ENCODE results near the gene PRKCH.

The PRKCH gene

DNA sequence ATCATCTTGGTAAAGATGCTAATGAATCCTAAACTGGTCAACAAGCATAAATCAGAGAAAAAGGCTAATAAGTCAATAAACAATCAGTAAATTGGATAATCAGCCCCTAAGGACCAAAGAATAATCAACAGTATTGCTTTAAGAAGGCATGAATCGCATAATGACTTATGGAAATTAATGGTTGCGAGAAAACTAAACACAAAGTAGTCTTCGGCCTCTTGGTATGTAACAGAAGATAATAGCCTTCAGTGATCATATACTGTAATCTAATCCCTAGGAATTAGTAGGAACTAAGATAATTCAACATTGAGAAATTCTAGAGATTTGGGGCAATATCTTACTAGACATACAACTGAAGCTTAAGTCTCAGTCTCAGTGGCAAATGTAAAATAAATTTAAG is 122.1 kb downstream of the PRKCH start:
- peaks cover 4 to 6% of the 10 kb centered on the region in 2 donors for H3K4me1 ChIP-seq (ENCODE audit: control insufficient read depth in 2 of 2, insufficient read depth in 1 of 2, low read depth in 1 of 2, low read length in 2 of 2)
- no peak overlapping the region for H2BK5ac ChIP-seq (ENCODE audit: low read length)
- no peak overlapping the region for H3K4me2 ChIP-seq (ENCODE audit: insufficient read depth, low read length, poor library complexity, severe bottlenecking)
- H2BK12ac ChIP-seq (ENCODE audit: low read length) = no peak overlapping the region
- H2AK5ac ChIP-seq (ENCODE audit: low read depth, low read length) = no peak overlapping the region
- H4K91ac ChIP-seq (ENCODE audit: low read depth, low read length, poor library complexity) = no peak overlapping the region
- no peak overlapping the region for H2BK120ac ChIP-seq (ENCODE audit: low read depth, low read length)
- no peaks in the 10 kb centered on the region for H3K79me1 ChIP-seq (ENCODE audit: low read depth, low read length)
- no peak overlapping the region for H3K4ac ChIP-seq (ENCODE audit: low read length)
- no peak overlapping the region for H3K18ac ChIP-seq (ENCODE audit: low read length)
- DNase-seq (ENCODE audit: low spot score) = no peak
- H3K4me3 ChIP-seq (ENCODE audit: low read length in 2 of 2) = no peak overlapping the region
- H3K23ac ChIP-seq (ENCODE audit: low read depth, low read length, poor library complexity) = no peak overlapping the region
- no peaks in the 10 kb centered on the region for H3K36me3 ChIP-seq (replicated peaks in 1 of 2; ENCODE audit: control insufficient read depth in 2 of 2, insufficient read depth in 2 of 2, low read length in 2 of 2)
- H3K27me3 ChIP-seq (ENCODE audit: control insufficient read depth in 3 of 3, insufficient read depth in 3 of 3, low read depth in 1 of 3, low read length in 3 of 3) = peaks cover 0 to 27% (median 0%) of the 10 kb centered on the region in 3 experiments
- H4K8ac ChIP-seq (ENCODE audit: low read depth, low read length) = no peak overlapping the region
- no peaks in the 10 kb centered on the region for H3K9me3 ChIP-seq (replicated peaks in 1 of 2; ENCODE audit: control insufficient read depth in 2 of 2, insufficient read depth in 1 of 2, low read depth in 1 of 2, low read length in 2 of 2)
- H2AFZ ChIP-seq (ENCODE audit: low read length) = no peak overlapping the region
- no peak overlapping the region for H3K14ac ChIP-seq (ENCODE audit: low read length)
- no peak overlapping the region for H3K9ac ChIP-seq (ENCODE audit: low read depth, low read length, poor library complexity)
- H3K27ac ChIP-seq (replicated peaks; ENCODE audit: low read length) = no peak overlapping the region
- WGBS, 2 donors (ENCODE audit: extremely low coverage in 2 of 2, insufficient read length in 2 of 2, insufficient replicate concordance in 1 of 2) = no CpG with 5 or more reads among the region's 3 CpGs
- no peak overlapping the region for H2BK15ac ChIP-seq (ENCODE audit: low read length)

DNA sequence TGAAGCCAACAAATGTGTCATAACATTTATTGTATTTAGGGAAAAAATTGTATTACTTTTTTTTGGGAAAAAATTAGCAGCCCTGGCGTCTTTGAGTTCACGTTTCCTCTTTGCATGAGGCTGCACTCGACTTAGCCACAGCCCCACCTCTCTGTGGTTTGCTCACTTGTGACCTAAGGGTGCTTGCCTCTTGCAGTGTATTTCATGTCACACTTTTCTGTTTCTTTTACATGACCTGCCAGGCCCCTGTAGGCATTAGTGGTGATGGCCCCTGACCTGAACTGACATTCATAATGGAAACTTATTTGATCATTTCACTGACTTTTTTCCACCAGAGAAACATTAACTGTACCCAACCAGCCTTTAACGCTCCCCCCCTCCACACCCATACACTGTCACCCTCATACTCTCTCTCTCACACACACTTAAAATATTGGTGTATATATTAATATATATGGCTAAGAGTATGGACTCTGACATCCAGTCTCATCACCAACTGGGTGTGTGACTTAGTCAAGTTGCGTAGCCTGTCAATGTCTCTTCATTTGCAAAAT is 122.9 kb downstream of the PRKCH start:
- no peak overlapping the region for H3K4ac ChIP-seq (ENCODE audit: low read length)
- no peak overlapping the region for H3K18ac ChIP-seq (ENCODE audit: low read length)
- H4K91ac ChIP-seq (ENCODE audit: low read depth, low read length, poor library complexity) = no peak overlapping the region
- H3K9me3 ChIP-seq (replicated peaks in 1 of 2; ENCODE audit: control insufficient read depth in 2 of 2, insufficient read depth in 1 of 2, low read depth in 1 of 2, low read length in 2 of 2) = no peaks in the 10 kb centered on the region
- H3K4me1 ChIP-seq (ENCODE audit: control insufficient read depth in 2 of 2, insufficient read depth in 1 of 2, low read depth in 1 of 2, low read length in 2 of 2) = peaks cover under 1 to 3% of the 10 kb centered on the region in 2 donors
- H3K27ac ChIP-seq (replicated peaks; ENCODE audit: low read length) = no peak overlapping the region
- H3K36me3 ChIP-seq (replicated peaks in 1 of 2; ENCODE audit: control insufficient read depth in 2 of 2, insufficient read depth in 2 of 2, low read length in 2 of 2) = no peaks in the 10 kb centered on the region
- H3K14ac ChIP-seq (ENCODE audit: low read length) = no peak overlapping the region
- H2BK120ac ChIP-seq (ENCODE audit: low read depth, low read length) = no peak overlapping the region
- H3K4me3 ChIP-seq (ENCODE audit: low read length in 2 of 2) = no peak overlapping the region
- H3K4me2 ChIP-seq (ENCODE audit: insufficient read depth, low read length, poor library complexity, severe bottlenecking) = no peak overlapping the region
- H2BK5ac ChIP-seq (ENCODE audit: low read length) = no peak overlapping the region
- H4K8ac ChIP-seq (ENCODE audit: low read depth, low read length) = no peak overlapping the region
- no peak overlapping the region for H2BK12ac ChIP-seq (ENCODE audit: low read length)
- no CpG with 5 or more reads among the region's 5 CpGs for WGBS, 2 donors (ENCODE audit: extremely low coverage in 2 of 2, insufficient read length in 2 of 2, insufficient replicate concordance in 1 of 2)
- no peak overlapping the region for H3K9ac ChIP-seq (ENCODE audit: low read depth, low read length, poor library complexity)
- DNase-seq (ENCODE audit: low spot score) = no peak
- no peaks in the 10 kb centered on the region for H3K79me1 ChIP-seq (ENCODE audit: low read depth, low read length)
- peaks cover 0 to 27% (median 0%) of the 10 kb centered on the region in 3 experiments for H3K27me3 ChIP-seq (ENCODE audit: control insufficient read depth in 3 of 3, insufficient read depth in 3 of 3, low read depth in 1 of 3, low read length in 3 of 3)
- no peak overlapping the region for H2AK5ac ChIP-seq (ENCODE audit: low read depth, low read length)
- H3K23ac ChIP-seq (ENCODE audit: low read depth, low read length, poor library complexity) = no peak overlapping the region
- H2BK15ac ChIP-seq (ENCODE audit: low read length) = no peak overlapping the region
- H2AFZ ChIP-seq (ENCODE audit: low read length) = no peak overlapping the region

DNA sequence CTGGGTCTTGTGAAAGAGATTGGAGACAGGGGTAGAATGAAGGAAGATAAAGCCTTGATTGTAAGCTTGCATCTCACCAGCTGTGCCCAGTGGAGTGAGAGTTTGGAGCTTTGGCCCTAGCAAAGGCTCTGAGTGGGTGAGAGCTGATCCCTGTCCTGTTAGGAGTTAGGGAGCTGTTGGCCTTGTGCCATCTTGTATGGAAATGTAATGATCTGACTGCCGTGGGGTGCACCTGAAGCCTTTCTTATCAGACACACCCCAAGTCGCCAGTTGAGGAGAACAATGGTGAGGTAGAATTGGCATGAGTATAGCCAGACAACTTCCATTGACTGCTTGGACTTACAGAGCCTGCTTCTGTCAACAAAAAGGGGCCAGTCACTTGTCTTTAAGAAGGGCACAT is 130.1 kb downstream of the PRKCH start:
- Histone ChIP-seq H3K23ac (ENCODE audit: low read depth, low read length, poor library complexity) (no peak overlapping the region), H4K8ac (ENCODE audit: low read depth, low read length) (no peak overlapping the region), H2BK120ac (ENCODE audit: low read depth, low read length) (no peak overlapping the region), H3K4me3 (ENCODE audit: low read length in 2 of 2) (no peak overlapping the region), H3K18ac (ENCODE audit: low read length) (no peak overlapping the region), H3K36me3 (replicated peaks in 1 of 2; ENCODE audit: control insufficient read depth in 2 of 2, insufficient read depth in 2 of 2, low read length in 2 of 2) (no peaks in the 10 kb centered on the region), H3K4me2 (ENCODE audit: insufficient read depth, low read length, poor library complexity, severe bottlenecking) (no peak overlapping the region), H3K4ac (ENCODE audit: low read length) (no peak overlapping the region), H3K79me1 (ENCODE audit: low read depth, low read length) (no peaks in the 10 kb centered on the region), H2AFZ (ENCODE audit: low read length) (no peak overlapping the region), H2BK5ac (ENCODE audit: low read length) (no peak overlapping the region), H2BK15ac (ENCODE audit: low read length) (no peak overlapping the region), H3K27me3 (ENCODE audit: control insufficient read depth in 3 of 3, insufficient read depth in 3 of 3, low read depth in 1 of 3, low read length in 3 of 3) (peaks cover 0 to 45% (median 0%) of the 10 kb centered on the region in 3 experiments), H3K4me1 (ENCODE audit: control insufficient read depth in 2 of 2, insufficient read depth in 1 of 2, low read depth in 1 of 2, low read length in 2 of 2) (peaks cover 0 to 3% of the 10 kb centered on the region in 2 donors), H2BK12ac (ENCODE audit: low read length) (no peak overlapping the region), H4K91ac (ENCODE audit: low read depth, low read length, poor library complexity) (no peak overlapping the region), H3K9me3 (replicated peaks in 1 of 2; ENCODE audit: control insufficient read depth in 2 of 2, insufficient read depth in 1 of 2, low read depth in 1 of 2, low read length in 2 of 2) (no peaks in the 10 kb centered on the region), H2AK5ac (ENCODE audit: low read depth, low read length) (no peak overlapping the region), H3K9ac (ENCODE audit: low read depth, low read length, poor library complexity) (no peak overlapping the region), H3K14ac (ENCODE audit: low read length) (no peak overlapping the region), H3K27ac (replicated peaks; ENCODE audit: low read length) (no peak overlapping the region)
- DNase-seq (ENCODE audit: low spot score) = no peak
- no CpG with 5 or more reads among the region's 2 CpGs for WGBS, 2 donors (ENCODE audit: extremely low coverage in 2 of 2, insufficient read length in 2 of 2, insufficient replicate concordance in 1 of 2)

DNA sequence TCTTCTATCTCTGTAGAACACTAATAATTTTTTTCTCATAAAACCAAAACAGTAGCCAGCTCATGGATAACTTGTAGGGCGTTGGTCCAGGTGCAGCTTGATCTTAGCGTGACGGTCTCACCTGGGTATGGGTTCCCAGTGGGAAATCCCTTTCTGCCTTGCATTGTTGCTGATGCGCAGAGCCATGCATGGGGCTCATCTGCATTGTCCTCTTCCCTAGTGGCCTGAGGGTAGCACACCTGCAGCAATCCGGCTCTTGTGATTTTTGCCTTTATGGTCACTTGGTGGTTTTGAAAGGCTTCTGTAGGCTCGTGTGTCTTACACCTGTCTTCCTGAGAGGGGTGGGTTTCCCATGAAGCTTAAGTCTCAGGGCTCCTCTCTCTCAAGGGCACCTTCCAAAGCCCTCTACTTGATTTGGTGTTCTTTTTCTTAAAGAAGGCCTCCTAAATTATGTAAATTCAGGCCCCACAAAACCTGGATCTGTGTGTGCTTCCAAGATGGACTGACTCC is 130.6 kb downstream of the PRKCH start:
- DNase-seq (ENCODE audit: low spot score) = no peak
- H3K4ac ChIP-seq (ENCODE audit: low read length) = no peak overlapping the region
- no peak overlapping the region for H4K91ac ChIP-seq (ENCODE audit: low read depth, low read length, poor library complexity)

More for the DNA sequence above, 130.6 kb downstream of the PRKCH start:
- Histone ChIP-seq H3K27me3 (ENCODE audit: control insufficient read depth in 3 of 3, insufficient read depth in 3 of 3, low read depth in 1 of 3, low read length in 3 of 3) (peaks cover 0 to 40% (median 0%) of the 10 kb centered on the region in 3 experiments), H3K4me1 (ENCODE audit: control insufficient read depth in 2 of 2, insufficient read depth in 1 of 2, low read depth in 1 of 2, low read length in 2 of 2) (peaks cover 0 to 3% of the 10 kb centered on the region in 2 donors), H3K9me3 (replicated peaks in 1 of 2; ENCODE audit: control insufficient read depth in 2 of 2, insufficient read depth in 1 of 2, low read depth in 1 of 2, low read length in 2 of 2) (no peaks in the 10 kb centered on the region), H3K79me1 (ENCODE audit: low read depth, low read length) (no peaks in the 10 kb centered on the region), H2BK120ac (ENCODE audit: low read depth, low read length) (no peak overlapping the region), H4K8ac (ENCODE audit: low read depth, low read length) (no peak overlapping the region), H2AK5ac (ENCODE audit: low read depth, low read length) (no peak overlapping the region), H3K23ac (ENCODE audit: low read depth, low read length, poor library complexity) (no peak overlapping the region), H3K18ac (ENCODE audit: low read length) (no peak overlapping the region), H3K27ac (replicated peaks; ENCODE audit: low read length) (no peak overlapping the region), H3K4me3 (ENCODE audit: low read length in 2 of 2) (no peak overlapping the region), H3K4me2 (ENCODE audit: insufficient read depth, low read length, poor library complexity, severe bottlenecking) (no peak overlapping the region), H3K9ac (ENCODE audit: low read depth, low read length, poor library complexity) (no peak overlapping the region), H2BK15ac (ENCODE audit: low read length) (no peak overlapping the region), H2BK12ac (ENCODE audit: low read length) (no peak overlapping the region), H2AFZ (ENCODE audit: low read length) (no peak overlapping the region), H2BK5ac (ENCODE audit: low read length) (no peak overlapping the region), H3K14ac (ENCODE audit: low read length) (no peak overlapping the region), H3K36me3 (replicated peaks in 1 of 2; ENCODE audit: control insufficient read depth in 2 of 2, insufficient read depth in 2 of 2, low read length in 2 of 2) (no peaks in the 10 kb centered on the region)
- WGBS, 2 donors (ENCODE audit: extremely low coverage in 2 of 2, insufficient read length in 2 of 2, insufficient replicate concordance in 1 of 2) = no CpG with 5 or more reads among the region's 6 CpGs

Data from neuronal stem cell (in vitro differentiated cells).